NK-92 treated with Interleukin-12 subunit alpha and Interleukin-12 subunit beta, amount 100 ng/mL, for 24 hours (cell line): ENCODE data around the gene COL8A1.

Source experiments
- DNase-seq: peaks from one replicate; lab custom pipeline; 2025; lab: John Stamatoyannopoulos, UW

Gene COL8A1

GRCh38 chr3:99845331-99845730 is 206.9 kb downstream of the COL8A1 start:
- no peak for DNase-seq

- DNase-seq: no peak
Measured at GRCh38 chr3:99845999-99846398, 207.6 kb downstream of the COL8A1 start.

- no peak for DNase-seq
Measured at GRCh38 chr3:99846477-99847160, 208.2 kb downstream of the COL8A1 start.

GRCh38 chr3:99848433-99848832 is 210.0 kb downstream of the COL8A1 start:
- no peak for DNase-seq
